NCI-H82 (cell line): ENCODE measurements around the gene MILR1.

Source experiments
- DNase-seq: peaks from one replicate; lab custom pipeline; 2025; lab: John Stamatoyannopoulos, UW

The MILR1 gene

GRCh38 chr17:64503821-64504768, 55.2 kb downstream of the MILR1 start:
- DNase-seq: no peak

- peak; percentile 53 for DNase-seq
Observed at GRCh38 chr17:64504769-64505339, 55.9 kb downstream of the MILR1 start.

GRCh38 chr17:64505340-64506200, 56.7 kb downstream of the MILR1 start:
- DNase-seq: peak; percentile 76

GRCh38 chr17:64506201-64506575, 57.3 kb downstream of the MILR1 start, which contains the start of gene DDX5:
Gene DDX5, minus strand, starts transcription at chr17:64506289. Its CDS starts 170 bp downstream, at chr17:64506119.
- DNase-seq: peak; percentile 100

GRCh38 chr17:64506576-64507412, 57.9 kb downstream of the MILR1 start, which contains the start of gene CEP95:
Gene CEP95, plus strand, starts transcription at chr17:64506977. Its CDS starts 121 bp downstream, at chr17:64507098.
- DNase-seq: peak; percentile 100

GRCh38 chr17:64507413-64507782, 58.5 kb downstream of the MILR1 start:
- DNase-seq: peak; percentile 83

- DNase-seq: peak; percentile 45
Observed at GRCh38 chr17:64508683-64509082, 59.8 kb downstream of the MILR1 start.

- peak; percentile 51 for DNase-seq
Observed at GRCh38 chr17:64509179-64509578, 60.3 kb downstream of the MILR1 start.

- no peak for DNase-seq
Observed at GRCh38 chr17:64515419-64515818, 66.5 kb downstream of the MILR1 start.

- no peak for DNase-seq
Observed at GRCh38 chr17:64515829-64516228, 66.9 kb downstream of the MILR1 start.
